Fibroblast of upper back skin (primary cell): ENCODE data around the gene GRID1.

ENCODE experiments used
- DNase-seq: peaks from one replicate; pipeline ENCODE4 v3.0.0-alpha.2; 2013

Gene GRID1

GRCh38 chr10:86368987-86369386 lies 2.4 kb upstream of the GRID1 start:
- DNase-seq, result no peak

DNA sequence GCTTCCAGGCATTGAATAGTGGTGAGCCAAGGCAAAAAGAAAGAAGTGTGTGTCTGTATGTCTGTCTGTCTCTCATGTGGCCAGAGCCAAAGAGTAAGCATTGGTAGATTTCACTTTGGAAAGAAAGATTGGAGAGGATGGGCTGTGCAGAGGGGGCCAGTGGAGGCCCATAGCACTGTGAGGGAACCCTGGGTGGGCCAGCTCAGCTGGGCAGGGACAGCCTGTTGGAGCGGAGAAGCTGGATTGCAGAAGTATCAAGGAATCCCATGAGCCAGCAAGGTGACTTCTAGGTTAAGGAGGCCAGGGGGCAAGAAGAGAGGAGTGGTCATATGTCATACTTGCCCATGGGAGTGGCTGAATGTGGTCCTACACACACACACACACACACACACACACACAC lies 1.5 kb upstream of the GRID1 start:
- no peak for DNase-seq

DNA sequence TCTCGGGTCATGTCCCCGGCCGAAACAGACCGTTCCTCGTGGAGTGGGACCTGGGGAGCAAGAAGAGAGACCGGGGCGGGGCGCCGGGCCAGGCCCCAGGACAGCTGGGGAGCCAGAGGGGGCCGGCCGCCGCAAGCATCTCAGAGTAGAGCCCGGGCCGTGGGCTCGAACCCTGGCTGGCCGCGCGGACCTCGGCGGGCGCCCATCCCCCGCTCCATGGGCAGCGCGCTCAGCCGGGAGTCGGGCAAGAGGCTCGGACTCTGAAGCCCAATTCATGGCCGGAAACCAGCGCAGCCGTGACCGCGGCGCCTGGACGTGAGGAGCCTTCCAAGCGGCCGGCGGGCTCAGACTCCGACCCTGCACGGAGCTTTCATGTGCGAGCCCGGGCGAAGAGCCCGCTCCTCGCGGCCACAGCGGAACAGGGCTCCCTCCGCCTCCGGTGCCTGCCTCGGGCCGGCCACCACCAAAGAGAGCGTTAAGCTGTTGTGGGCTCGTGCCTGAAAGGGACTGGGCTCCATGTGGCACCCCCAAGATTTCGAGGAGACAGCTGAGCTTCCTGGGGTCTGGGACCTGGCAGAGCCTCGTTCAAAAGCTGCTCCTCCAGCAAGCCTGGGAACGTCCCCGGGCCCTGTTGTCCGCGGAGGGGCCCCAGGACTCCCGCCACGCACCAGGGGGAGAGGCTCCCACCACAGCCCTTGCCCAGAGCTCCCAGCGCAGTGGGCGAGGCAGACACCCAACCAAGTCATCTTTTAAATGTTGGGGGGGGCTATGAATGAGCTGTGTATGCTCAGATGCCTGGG lies 757 bp upstream of the GRID1 start:
- DNase-seq, result no peak

DNA sequence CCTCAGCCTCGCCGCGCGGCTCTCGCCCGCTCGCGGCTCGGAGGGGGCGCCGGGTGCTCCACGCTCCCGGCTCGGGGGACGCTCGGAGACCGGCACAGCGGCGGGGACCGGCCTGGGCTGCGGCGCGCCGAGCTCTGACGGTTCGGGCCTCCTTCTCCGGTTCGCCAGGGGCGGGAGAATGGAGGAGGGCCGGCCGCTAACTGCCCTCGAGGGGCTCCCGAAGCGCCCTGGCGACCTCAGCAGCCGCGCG lies 232 bp upstream of the GRID1 start:
- DNase-seq, result no peak

DNA sequence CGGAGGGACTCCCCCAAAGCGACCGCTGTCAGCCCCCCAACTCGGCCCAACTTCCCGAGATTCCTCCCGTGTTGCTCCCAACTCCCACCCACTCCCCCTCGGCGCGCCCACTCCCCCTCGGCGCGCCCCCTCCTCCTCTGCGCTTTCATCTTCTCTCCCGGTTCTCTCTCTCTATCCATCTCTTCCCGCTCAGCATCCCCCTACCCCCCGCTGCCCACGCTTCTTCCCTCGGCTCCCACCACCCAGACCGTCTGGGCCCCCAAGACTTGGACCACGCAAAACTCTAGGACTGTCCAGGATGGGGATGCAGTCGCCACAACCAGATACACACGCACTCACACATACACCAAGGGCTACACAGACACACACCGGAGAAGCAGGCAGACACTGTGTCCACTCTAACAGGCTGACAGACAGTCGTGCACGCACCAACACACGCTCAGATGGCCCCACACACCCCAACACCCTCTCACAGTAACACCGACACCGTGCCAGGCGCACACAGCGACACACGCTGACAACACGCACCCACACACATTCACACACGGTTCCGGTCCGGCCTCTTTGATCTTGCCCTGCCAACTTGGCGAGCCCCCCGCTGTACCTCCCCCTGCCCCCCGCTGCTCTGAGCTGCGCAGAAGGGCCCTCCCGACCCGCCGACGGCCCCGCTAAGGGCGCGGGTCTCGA lies 1.1 kb downstream of the GRID1 start:
- DNase-seq, result no peak

GRCh38 chr10:86364491-86365345 lies 1.9 kb downstream of the GRID1 start:
- no peak for DNase-seq

DNA sequence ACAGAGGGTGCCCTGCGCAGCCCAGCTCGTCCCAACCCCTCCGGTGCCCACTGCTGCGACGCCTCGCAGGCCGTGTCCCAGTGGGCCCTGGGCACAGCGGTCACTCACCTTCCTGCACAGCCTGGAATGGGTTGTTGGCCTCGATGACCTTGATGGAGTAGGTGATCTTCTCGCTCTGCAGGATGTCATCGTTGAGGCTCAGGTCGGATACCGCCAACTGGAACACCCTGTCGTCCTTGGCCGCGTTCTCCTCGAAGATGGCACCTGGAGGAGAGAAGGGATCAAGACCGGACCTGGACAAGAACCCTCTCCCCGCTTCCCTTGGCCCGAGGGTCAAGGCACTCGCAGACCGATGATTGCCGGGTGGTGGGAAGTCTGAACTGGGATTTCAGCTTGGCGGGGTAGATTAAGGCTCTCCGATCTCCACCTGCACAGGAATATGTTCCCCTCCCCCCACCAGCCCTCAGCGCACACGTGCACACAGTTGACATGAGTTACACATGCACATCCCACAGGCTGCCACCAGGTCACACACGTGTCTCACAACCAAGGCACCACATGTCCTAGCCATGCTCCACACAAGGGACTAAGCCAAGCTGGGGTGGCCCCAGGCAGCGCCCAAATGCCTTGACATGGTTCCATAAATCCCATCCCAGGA lies 2.6 kb downstream of the GRID1 start:
- DNase-seq, result no peak

DNA sequence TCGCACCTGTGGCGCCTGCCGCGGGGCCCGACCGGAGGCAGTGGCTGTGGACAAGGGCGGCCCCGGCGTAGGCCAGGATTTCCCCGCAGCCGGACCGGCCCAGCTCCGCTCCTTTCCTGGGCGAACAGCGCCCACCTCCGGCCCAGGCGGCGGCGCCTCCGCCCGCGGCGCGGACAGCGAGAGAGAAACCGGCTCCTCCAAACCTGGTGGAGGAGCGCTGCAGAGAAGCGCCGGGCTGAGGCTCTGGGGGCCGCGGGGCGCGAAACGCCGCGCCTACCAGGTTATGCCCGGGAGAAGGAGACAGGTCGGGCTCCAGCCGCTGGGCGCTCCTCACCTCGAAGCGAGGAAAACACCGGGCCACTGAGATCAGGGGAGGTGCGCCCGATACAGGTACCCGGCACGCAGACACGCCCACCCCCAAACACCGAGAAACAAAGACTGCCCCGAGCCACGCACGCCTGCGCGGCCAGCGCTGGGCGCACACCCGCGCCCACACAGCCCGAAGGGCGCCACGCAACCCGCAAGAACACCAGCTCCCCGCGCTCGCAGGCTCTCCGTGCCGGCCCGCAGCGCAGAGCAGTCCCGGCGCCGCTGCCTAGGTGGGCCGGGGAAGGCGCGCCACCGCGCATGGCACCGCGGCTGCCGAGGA lies 3.3 kb downstream of the GRID1 start:
- no peak for DNase-seq

DNA sequence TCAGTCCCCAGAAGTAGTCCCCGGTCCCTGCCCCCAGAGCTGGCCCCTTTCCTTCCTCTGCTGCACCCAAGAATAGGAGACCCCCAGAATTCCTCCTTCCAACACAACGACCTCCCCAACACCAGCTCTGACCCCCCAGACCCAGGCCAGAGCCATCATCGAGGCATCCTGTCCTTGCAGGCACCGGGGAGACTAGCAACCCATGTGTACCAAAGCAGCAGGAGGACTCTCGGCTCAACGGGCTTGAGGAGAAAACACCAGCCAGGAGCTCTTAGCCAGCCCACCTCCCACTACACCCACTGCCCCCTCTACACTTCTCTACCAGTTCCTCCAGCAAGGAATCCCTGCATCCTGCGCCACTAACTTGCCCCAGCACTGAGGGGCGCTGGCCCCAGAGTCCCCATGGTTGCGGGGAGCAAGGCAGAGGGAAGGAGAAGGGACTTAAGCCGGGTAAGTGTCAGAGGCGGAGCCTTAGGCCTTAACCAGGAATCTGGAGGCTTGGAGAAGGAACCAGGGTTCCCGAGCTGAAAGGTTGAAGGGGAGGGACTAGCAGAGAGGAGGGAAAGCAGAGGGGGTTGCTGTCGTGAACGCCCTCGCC lies 3.9 kb downstream of the GRID1 start:
- DNase-seq, result no peak

- DNase-seq, result no peak
Measured at GRCh38 chr10:86362129-86362527, 4.5 kb downstream of the GRID1 start.

DNA sequence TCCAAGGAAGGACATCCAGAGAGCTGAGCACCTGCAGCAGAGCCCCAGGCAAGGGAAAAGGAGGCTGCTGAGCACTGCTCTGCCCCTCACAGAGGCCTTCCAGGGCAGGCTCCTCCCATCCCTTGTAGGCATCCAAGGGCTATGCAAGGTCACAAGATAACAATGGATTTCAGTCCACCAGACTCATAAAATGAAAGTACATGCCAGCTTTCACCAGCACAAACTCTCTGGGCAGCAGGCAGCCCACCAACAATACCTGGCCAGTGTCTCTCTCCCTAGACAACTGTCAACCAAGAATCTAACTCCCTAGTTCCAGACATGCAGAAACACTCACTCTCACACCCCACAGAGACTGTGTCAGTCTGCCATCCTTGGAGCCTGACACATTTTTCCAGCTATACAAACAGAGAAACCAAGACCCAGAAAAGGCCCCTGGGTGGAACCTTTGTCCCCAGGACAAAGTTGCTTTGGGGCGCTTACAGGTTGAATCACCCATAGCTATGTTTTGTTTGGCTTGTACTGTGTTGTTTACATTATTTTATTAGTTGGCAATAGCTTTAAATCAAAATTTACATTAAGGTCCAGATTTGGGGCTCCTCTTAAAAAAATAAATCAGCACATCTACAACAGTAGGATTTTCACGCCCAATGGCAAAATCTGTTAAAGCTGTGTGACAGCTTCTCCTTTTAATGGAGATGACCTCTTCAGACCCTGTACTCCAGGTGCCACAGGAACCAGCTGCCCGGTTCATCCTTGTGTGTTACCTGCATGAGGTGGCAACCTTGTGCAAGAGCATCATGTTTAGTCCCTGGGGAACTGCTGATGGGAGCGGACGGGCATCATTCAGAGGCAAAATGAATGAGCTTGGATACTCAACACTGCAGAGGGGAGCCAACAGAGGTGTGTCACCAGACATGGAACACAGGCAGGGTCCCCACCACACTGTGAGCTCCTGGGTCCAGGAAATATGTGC lies 5.2 kb downstream of the GRID1 start:
- DNase-seq, result no peak

DNA sequence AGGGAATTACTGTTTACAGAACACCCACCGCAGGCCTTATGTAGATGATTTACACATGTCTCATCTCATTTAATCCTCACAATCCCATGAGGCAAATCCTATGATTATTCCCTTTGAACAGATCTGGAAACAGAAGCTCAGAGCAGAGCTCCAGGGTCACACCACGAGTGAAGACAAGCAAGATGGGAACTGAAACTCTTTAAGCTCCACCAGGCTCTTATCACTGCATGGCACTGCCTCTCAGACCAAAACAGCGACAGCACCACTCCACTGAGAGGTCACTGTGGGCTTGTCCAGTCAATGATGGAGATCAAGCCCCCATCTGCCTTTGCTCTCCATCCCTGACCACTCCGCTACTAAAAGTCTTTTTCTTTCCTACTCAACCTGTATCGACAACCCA lies 5.9 kb downstream of the GRID1 start:
- no peak for DNase-seq

- DNase-seq, result no peak
Measured at GRCh38 chr10:86359954-86360353, 6.6 kb downstream of the GRID1 start.

GRCh38 chr10:86359111-86359510 lies 7.5 kb downstream of the GRID1 start:
- no peak for DNase-seq

DNA sequence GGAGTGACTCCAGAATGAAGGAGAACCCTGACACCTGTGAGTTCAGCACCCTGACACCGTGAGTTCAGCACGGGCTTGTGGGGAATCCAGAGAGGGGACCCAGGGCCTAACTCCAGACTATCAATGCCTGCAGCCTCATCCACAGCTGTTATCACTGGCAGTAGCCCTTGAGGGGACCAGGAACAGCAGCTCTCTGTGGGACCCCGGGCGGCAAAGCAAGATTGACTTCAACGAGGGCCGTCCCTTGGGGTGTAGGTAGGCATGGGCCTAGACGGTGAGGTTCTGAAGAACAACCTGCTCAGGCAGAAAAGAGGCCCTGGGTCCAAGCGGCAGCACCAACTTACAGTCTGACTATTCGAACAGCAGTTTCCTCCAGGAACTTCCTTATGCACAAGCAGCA lies 8.9 kb downstream of the GRID1 start:
- DNase-seq, result no peak

DNA sequence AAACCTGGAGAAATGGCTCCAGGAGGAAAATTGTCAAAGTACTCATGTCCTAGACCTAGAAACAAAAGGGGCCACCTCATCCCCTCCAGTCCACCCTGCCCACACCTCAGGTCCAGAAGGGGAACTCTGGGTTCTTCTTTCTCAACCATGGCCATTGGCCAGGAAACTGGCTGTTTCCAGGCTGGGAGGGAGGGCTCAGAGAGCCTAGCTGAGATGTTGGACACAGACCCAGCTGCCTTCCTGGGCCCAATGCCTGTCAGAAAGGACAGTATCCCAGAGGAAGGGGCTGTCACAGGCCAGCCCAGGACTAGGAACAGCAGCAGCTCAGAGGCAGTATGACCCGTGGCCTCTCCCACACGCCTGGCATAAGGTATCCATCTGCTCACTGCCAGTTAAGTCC lies 9.6 kb downstream of the GRID1 start:
- no peak for DNase-seq

- DNase-seq, result no peak
Measured at GRCh38 chr10:86356296-86356695, 10.3 kb downstream of the GRID1 start.

GRCh38 chr10:86355571-86356038 lies 11.0 kb downstream of the GRID1 start:
- no peak for DNase-seq

DNA sequence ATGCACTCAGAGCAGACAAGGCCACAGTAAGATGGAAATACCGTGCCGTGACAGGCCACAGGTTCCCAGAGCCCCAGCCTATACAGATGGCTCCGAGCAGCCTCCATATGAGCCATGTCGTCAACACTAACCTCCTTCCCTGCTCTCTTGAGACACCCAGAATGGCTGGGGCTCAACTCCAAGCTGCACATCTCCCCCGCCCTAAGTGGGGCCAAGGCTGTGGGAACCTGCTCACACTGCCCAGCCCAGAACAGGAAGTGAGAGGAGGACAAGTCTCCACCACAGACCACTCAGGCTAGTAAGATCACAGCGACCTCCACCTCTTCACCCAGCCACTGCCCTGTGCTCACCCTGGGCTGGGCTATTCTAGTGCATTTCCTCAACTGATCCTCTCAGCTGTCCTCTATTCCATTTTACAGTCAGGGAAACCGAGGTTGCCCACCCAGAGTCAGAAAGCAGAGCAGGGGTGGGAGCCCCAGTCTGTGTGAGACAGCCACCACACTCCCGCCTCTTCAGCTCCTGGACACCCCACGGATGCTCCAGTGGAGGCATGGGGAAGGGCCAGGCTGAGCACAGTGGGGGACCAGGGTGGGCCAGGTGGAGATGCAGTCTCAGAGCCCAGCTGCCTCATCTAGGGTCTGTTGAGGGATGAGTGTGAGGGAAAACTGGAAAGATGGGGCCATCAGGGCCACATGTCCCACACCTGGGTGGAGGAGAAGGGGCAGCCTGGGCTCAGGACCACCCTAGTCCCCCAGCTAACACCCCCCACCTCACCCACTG lies 11.6 kb downstream of the GRID1 start:
- no peak for DNase-seq
